Osteoblast (primary cell): ENCODE results near the gene TOX4. TPM values are rescaled to one million over a fixed set of nuclear protein-coding genes. Genes with fewer than 3 reads are reported as not detected.
"Not testable (repeated sequence)": the region's sequence is repeated elsewhere in the genome, so short reads cannot be mapped to it uniquely, and the experiment has no call there.

Source experiments
- DNase-seq: peaks from one replicate; pipeline ENCODE4 v3.0.0; 2011; ENCODE audit warnings: low spot score, mixed read lengths; ENCODE audit not compliant: insufficient read length; ENCODE audit errors: missing footprints
- H2AFZ ChIP-seq: 2 replicates; pipeline ENCODE4 v1.6.0; 2011; ENCODE audit warnings: mild to moderate bottlenecking, low read length
- H3K27ac ChIP-seq: 2 replicates; pipeline ENCODE4 v1.5.1; 2011; ENCODE audit warnings: mild to moderate bottlenecking, low read depth, low read length, moderate library complexity
- H3K27me3 ChIP-seq: 2 replicates; pipeline ENCODE4 v1.6.0; 2012; ENCODE audit warnings: mild to moderate bottlenecking, control low read depth, inconsistent platforms, low read length, moderate library complexity; ENCODE audit not compliant: insufficient read depth
- H3K36me3 ChIP-seq: 2 replicates; pipeline ENCODE4 v1.5.1; 2011; ENCODE audit warnings: mild to moderate bottlenecking, low read length, control low read depth, moderate library complexity; ENCODE audit not compliant: insufficient read depth
- H3K4me1 ChIP-seq: 2 replicates; pipeline ENCODE4 v1.5.1; 2011; ENCODE audit warnings: mild to moderate bottlenecking, low read length, control low read depth, moderate library complexity; ENCODE audit not compliant: insufficient read depth
- H3K4me2 ChIP-seq: 2 replicates; pipeline ENCODE4 v1.6.0; 2011; ENCODE audit warnings: mild to moderate bottlenecking, low read length; ENCODE audit not compliant: insufficient read depth
- H3K4me3 ChIP-seq: fragments of 200-600 bp; sonication (generic); 3 replicates; pipeline ENCODE4 v1.5.1; 2012; ENCODE audit warnings: mild to moderate bottlenecking, low read length, inconsistent platforms; ENCODE audit not compliant: insufficient read depth
- H3K79me2 ChIP-seq: 2 replicates; pipeline ENCODE4 v1.6.0; 2012; ENCODE audit warnings: mild to moderate bottlenecking, low read length, control low read depth, inconsistent platforms; ENCODE audit not compliant: insufficient read depth
- H3K9me3 ChIP-seq: 2 replicates; pipeline ENCODE4 v1.5.1; 2011; ENCODE audit warnings: low read depth, low read length, control low read depth
- H4K20me1 ChIP-seq: 2 replicates; pipeline ENCODE4 v1.6.0; 2012; ENCODE audit warnings: mild to moderate bottlenecking, low read length, control low read depth; ENCODE audit not compliant: insufficient read depth
- CTCF ChIP-seq: IDR thresholded peaks from 2 replicates; pipeline ENCODE4 v1.5.1; 2011; ENCODE audit warnings: mild to moderate bottlenecking, low read depth, low read length, moderate library complexity; ENCODE audit errors: extremely low read depth
- total RNA-seq: library from RNA; depleted of rRNA; stranded (reverse); fragments of >200 nt; gene quantifications from 2 replicates; pipeline ENCODE4 v1.2.3, GENCODE V29; 2012

TOX4 gene
- total RNA-seq, 1 donor: 37.6 TPM

- no peaks in the 10 kb centered on the region for H3K36me3 ChIP-seq
- no peak overlapping the region for H3K4me2 ChIP-seq
- peaks cover 44% of the 10 kb centered on the region for H3K27me3 ChIP-seq
- H3K4me1 ChIP-seq: no peaks in the 10 kb centered on the region
- H4K20me1 ChIP-seq: no peaks in the 10 kb centered on the region
- H2AFZ ChIP-seq: no peak overlapping the region
- H3K4me3 ChIP-seq: no peak overlapping the region
- H3K27ac ChIP-seq: no peak overlapping the region
- H3K9me3 ChIP-seq: no peaks in the 10 kb centered on the region
- no peaks in the 10 kb centered on the region for H3K79me2 ChIP-seq
- TF ChIP-seq CTCF: no peak
- no peak for DNase-seq
Measured at GRCh38 chr14:21539189-21539940, 62.4 kb downstream of the TOX4 start.

- no peak overlapping the region for H3K4me2 ChIP-seq
- TF ChIP-seq CTCF: no peak
- DNase-seq: no peak
- H3K36me3 ChIP-seq: no peaks in the 10 kb centered on the region
- no peak overlapping the region for H2AFZ ChIP-seq
- H3K9me3 ChIP-seq: no peaks in the 10 kb centered on the region
- no peak overlapping the region for H3K27ac ChIP-seq
- no peaks in the 10 kb centered on the region for H3K79me2 ChIP-seq
- H3K4me3 ChIP-seq: no peak overlapping the region
- H3K4me1 ChIP-seq: no peaks in the 10 kb centered on the region
- H3K27me3 ChIP-seq: peaks cover 26% of the 10 kb centered on the region
- no peaks in the 10 kb centered on the region for H4K20me1 ChIP-seq
Measured at GRCh38 chr14:21541413-21542074, 64.5 kb downstream of the TOX4 start.

- H3K36me3 ChIP-seq: no peaks in the 10 kb centered on the region
- no peaks in the 10 kb centered on the region for H3K4me1 ChIP-seq
- TF ChIP-seq CTCF: no peak
- no peak overlapping the region for H2AFZ ChIP-seq
- H3K27ac ChIP-seq: no peak overlapping the region
- H3K4me3 ChIP-seq: no peak overlapping the region
- no peak overlapping the region for H3K4me2 ChIP-seq
- no peaks in the 10 kb centered on the region for H4K20me1 ChIP-seq
- peaks cover 10% of the 10 kb centered on the region for H3K27me3 ChIP-seq
- no peak for DNase-seq
- H3K9me3 ChIP-seq: no peaks in the 10 kb centered on the region
- H3K79me2 ChIP-seq: no peaks in the 10 kb centered on the region
Measured at GRCh38 chr14:21543521-21543960, 66.5 kb downstream of the TOX4 start.

- no peaks in the 10 kb centered on the region for H4K20me1 ChIP-seq
- no peaks in the 10 kb centered on the region for H3K9me3 ChIP-seq
- H2AFZ ChIP-seq: no peak overlapping the region
- no peak for DNase-seq
- no peaks in the 10 kb centered on the region for H3K36me3 ChIP-seq
- H3K4me2 ChIP-seq: no peak overlapping the region
- H3K4me3 ChIP-seq: no peak overlapping the region
- peaks cover 7% of the 10 kb centered on the region for H3K27me3 ChIP-seq
- no peak for TF ChIP-seq CTCF
- no peaks in the 10 kb centered on the region for H3K4me1 ChIP-seq
- H3K79me2 ChIP-seq: no peaks in the 10 kb centered on the region
- H3K27ac ChIP-seq: no peak overlapping the region
Measured at GRCh38 chr14:21543963-21544362, 67.0 kb downstream of the TOX4 start.

GRCh38 chr14:21544588-21544987, 67.6 kb downstream of the TOX4 start:
- not testable (repeated sequence) for DNase-seq, H3K36me3 ChIP-seq, H3K4me2 ChIP-seq, H3K4me1 ChIP-seq, H2AFZ ChIP-seq, H3K27ac ChIP-seq, H4K20me1 ChIP-seq, H3K4me3 ChIP-seq, H3K79me2 ChIP-seq, H3K9me3 ChIP-seq, H3K27me3 ChIP-seq
